Measurements from ENCODE around the gene PRPF8. TPM values are rescaled to one million over a fixed set of nuclear protein-coding genes. Genes with fewer than 3 reads are reported as not detected.
"Not testable (repeated sequence)": the region's sequence is repeated elsewhere in the genome, so short reads cannot be mapped to it uniquely, and the experiment has no call there.

PRPF8 gene
- total RNA-seq, 1 donor from 2014 or later, result 321 TPM

GRCh38 chr17:1705004-1705403, 20.3 kb upstream of the PRPF8 start:
- H3K4me3 Mint-ChIP-seq, result no peak overlapping the region
- H3K4me1 Mint-ChIP-seq (ENCODE audit: unreplicated experiment), result peaks cover 5% of the 10 kb centered on the region
- H3K36me3 Mint-ChIP-seq, result no peaks in the 10 kb centered on the region
- DNase-seq (ENCODE audit: extremely low spot score, unreplicated experiment), result no peak
- no peak overlapping the region for H3K27ac Mint-ChIP-seq
- no peak for TF ChIP-seq CTCF (conservative IDR thresholded peaks at IDR 0.05)
- H3K9me3 Mint-ChIP-seq, result no peaks in the 10 kb centered on the region
- peaks cover 13% of the 10 kb centered on the region for H3K27me3 Mint-ChIP-seq

GRCh38 chr17:1703063-1703462, 18.4 kb upstream of the PRPF8 start:
- H3K27me3 Mint-ChIP-seq, result peaks cover 13% of the 10 kb centered on the region
- no peaks in the 10 kb centered on the region for H3K9me3 Mint-ChIP-seq
- no peak overlapping the region for H3K27ac Mint-ChIP-seq
- TF ChIP-seq CTCF (conservative IDR thresholded peaks at IDR 0.05), result no peak
- DNase-seq (ENCODE audit: extremely low spot score, unreplicated experiment), result no peak
- peaks cover 5% of the 10 kb centered on the region for H3K4me1 Mint-ChIP-seq (ENCODE audit: unreplicated experiment)
- no peak overlapping the region for H3K4me3 Mint-ChIP-seq
- no peaks in the 10 kb centered on the region for H3K36me3 Mint-ChIP-seq

- H3K4me1 Mint-ChIP-seq (ENCODE audit: unreplicated experiment); DNase-seq (ENCODE audit: extremely low spot score, unreplicated experiment); H3K36me3 Mint-ChIP-seq; H3K27ac Mint-ChIP-seq; H3K27me3 Mint-ChIP-seq; H3K4me3 Mint-ChIP-seq; H3K9me3 Mint-ChIP-seq: not testable (repeated sequence)
Measured at GRCh38 chr17:1699891-1700290, 15.2 kb upstream of the PRPF8 start.

- Mint-ChIP-seq H3K4me3 (no peak overlapping the region), H3K36me3 (no peaks in the 10 kb centered on the region), H3K4me1 (ENCODE audit: unreplicated experiment) (peaks cover 3% of the 10 kb centered on the region), H3K27ac (no peak overlapping the region), H3K27me3 (no peaks in the 10 kb centered on the region), H3K9me3 (peaks cover 2% of the 10 kb centered on the region)
- no peak for DNase-seq (ENCODE audit: extremely low spot score, unreplicated experiment)
- no peak for TF ChIP-seq CTCF (conservative IDR thresholded peaks at IDR 0.05)
Measured at GRCh38 chr17:1697681-1698080, 13.0 kb upstream of the PRPF8 start.

- H3K27ac Mint-ChIP-seq, result no peak overlapping the region
- H3K4me1 Mint-ChIP-seq (ENCODE audit: unreplicated experiment), result peaks cover 3% of the 10 kb centered on the region
- no peak overlapping the region for H3K4me3 Mint-ChIP-seq
- no peak for TF ChIP-seq CTCF (conservative IDR thresholded peaks at IDR 0.05)
- peaks cover 4% of the 10 kb centered on the region for H3K9me3 Mint-ChIP-seq
- H3K36me3 Mint-ChIP-seq, result no peaks in the 10 kb centered on the region
- H3K27me3 Mint-ChIP-seq, result no peaks in the 10 kb centered on the region
- DNase-seq (ENCODE audit: extremely low spot score, unreplicated experiment), result no peak
Measured at GRCh38 chr17:1695365-1695764, 10.7 kb upstream of the PRPF8 start.

- Mint-ChIP-seq H3K4me1 (ENCODE audit: unreplicated experiment) (peaks cover 3% of the 10 kb centered on the region), H3K27ac (no peak overlapping the region), H3K4me3 (no peak overlapping the region), H3K36me3 (no peaks in the 10 kb centered on the region), H3K9me3 (peaks cover 4% of the 10 kb centered on the region), H3K27me3 (no peaks in the 10 kb centered on the region)
- no peak for DNase-seq (ENCODE audit: extremely low spot score, unreplicated experiment)
- TF ChIP-seq CTCF (conservative IDR thresholded peaks at IDR 0.05), result no peak
Measured at GRCh38 chr17:1693339-1693738, 8.7 kb upstream of the PRPF8 start.

Data from type B pancreatic cell (in vitro differentiated cells).